GM12892 (cell line): ENCODE results near the gene ICAM4.

Source experiments
- POLR2A ChIP-seq: IDR thresholded peaks from 2 replicates; pipeline ENCODE4 v1.6.1; 2011; ENCODE audit warnings: low read depth, low read length, control low read depth
- TAF1 ChIP-seq: IDR thresholded peaks from 2 replicates; pipeline ENCODE4 v1.6.1; 2011; ENCODE audit warnings: low read depth, mild to moderate bottlenecking, control low read depth, low read length, borderline replicate concordance

GRCh38 chr19:10317045-10317856 lies 30.5 kb downstream of the ICAM4 start:
- TF ChIP-seq POLR2A (no peak), TAF1 (no peak)
